ENCODE data around the gene SPEM1. TPM values are rescaled to one million over a fixed set of nuclear protein-coding genes. Genes with fewer than 3 reads are reported as not detected.

Gene SPEM1
- total and polyA plus RNA-seq, 2 of the 13 experiments (the other 11 are each of a cell fraction or from before 2014, with no cell fraction given) = not detected

DNA sequence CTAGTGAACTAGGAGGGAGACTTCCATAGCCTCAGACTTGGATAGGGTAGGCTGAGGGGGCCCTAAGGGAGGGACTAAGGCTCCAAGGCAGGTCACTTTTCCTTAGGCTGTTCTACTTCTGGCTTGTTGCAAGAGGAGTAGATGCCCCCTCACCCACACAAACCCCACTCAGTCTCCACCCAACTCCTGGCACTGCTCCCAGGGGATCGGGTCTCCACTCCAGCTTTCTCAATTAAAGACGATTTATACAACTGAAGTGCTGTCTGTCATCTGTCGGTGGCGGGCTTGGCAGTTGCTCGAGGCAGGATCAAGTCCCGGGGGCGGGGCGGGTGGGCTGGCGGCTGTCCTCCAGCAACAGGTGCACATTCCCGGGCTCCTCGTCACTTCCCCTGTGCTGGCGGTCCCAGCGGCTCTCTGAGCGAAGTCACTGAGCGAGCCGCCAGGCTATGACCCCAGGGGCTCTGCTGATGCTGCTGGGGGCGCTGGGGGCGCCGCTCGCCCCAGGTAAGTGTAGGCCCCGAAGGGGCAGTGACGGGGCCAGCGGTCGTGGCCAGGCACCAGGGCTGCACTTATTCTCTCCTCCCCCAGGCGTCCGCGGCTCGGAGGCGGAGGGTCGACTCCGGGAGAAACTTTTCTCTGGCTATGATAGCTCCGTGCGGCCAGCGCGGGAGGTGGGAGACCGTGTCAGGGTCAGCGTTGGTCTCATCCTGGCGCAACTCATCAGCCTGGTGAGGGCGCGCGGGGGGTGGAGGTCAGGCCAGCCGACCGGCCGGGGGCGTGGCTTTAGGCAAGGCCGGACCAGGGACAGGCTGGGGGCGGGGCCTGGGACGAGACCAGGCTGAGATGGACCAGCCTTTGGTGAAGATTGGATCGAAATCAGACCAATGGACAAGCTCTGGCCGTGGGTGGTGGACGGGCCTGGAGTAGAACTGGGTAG lies 24.8 kb downstream of the SPEM1 start, which contains the start of gene CHRNB1 (continued):
- TF ChIP-seq ZNF646 (CRISPR knock-in tag; IDR thresholded peaks at IDR 0.05) (no peak), RNF2 (conservative IDR thresholded peaks at IDR 0.05; ENCODE audit: low read depth) (no peak), YEATS2 (CRISPR knock-in tag; IDR thresholded peaks at IDR 0.05; ENCODE audit: borderline replicate concordance) (peak; percentile 33; the same call in 1 of the 2 replicates), ZNF580 (CRISPR knock-in tag; IDR thresholded peaks at IDR 0.05; ENCODE audit: borderline replicate concordance, low read depth) (peak; percentile 64; the same call in 1 of the 2 replicates), ELF3 (CRISPR knock-in tag; IDR thresholded peaks at IDR 0.05) (no peak), NBN (conservative IDR thresholded peaks at IDR 0.05) (no peak), ZNF597 (CRISPR knock-in tag; IDR thresholded peaks at IDR 0.05) (no peak), CENPT (CRISPR knock-in tag; IDR thresholded peaks at IDR 0.05; ENCODE audit: low read depth) (no peak), SYNCRIP (IDR thresholded peaks at IDR 0.05; ENCODE audit: insufficient read depth, low read depth, low read length) (no peak), STAT5B (CRISPR knock-in tag; IDR thresholded peaks at IDR 0.05) (no peak), ZNF317 (CRISPR knock-in tag; IDR thresholded peaks at IDR 0.05) (peak; percentile 65; the same call in 1 of the 2 replicates), RARG (CRISPR knock-in tag; IDR thresholded peaks at IDR 0.05; ENCODE audit: low read depth) (no peak), ZFYVE20 (CRISPR knock-in tag; IDR thresholded peaks at IDR 0.05; ENCODE audit: borderline replicate concordance, low read depth) (no peak), HCFC1 (IDR thresholded peaks at IDR 0.05; ENCODE audit: low read depth, low read length) (no peak), MTF2 (CRISPR knock-in tag; IDR thresholded peaks at IDR 0.05; ENCODE audit: borderline replicate concordance) (no peak)
- TF ChIP-seq, protein P1, sequence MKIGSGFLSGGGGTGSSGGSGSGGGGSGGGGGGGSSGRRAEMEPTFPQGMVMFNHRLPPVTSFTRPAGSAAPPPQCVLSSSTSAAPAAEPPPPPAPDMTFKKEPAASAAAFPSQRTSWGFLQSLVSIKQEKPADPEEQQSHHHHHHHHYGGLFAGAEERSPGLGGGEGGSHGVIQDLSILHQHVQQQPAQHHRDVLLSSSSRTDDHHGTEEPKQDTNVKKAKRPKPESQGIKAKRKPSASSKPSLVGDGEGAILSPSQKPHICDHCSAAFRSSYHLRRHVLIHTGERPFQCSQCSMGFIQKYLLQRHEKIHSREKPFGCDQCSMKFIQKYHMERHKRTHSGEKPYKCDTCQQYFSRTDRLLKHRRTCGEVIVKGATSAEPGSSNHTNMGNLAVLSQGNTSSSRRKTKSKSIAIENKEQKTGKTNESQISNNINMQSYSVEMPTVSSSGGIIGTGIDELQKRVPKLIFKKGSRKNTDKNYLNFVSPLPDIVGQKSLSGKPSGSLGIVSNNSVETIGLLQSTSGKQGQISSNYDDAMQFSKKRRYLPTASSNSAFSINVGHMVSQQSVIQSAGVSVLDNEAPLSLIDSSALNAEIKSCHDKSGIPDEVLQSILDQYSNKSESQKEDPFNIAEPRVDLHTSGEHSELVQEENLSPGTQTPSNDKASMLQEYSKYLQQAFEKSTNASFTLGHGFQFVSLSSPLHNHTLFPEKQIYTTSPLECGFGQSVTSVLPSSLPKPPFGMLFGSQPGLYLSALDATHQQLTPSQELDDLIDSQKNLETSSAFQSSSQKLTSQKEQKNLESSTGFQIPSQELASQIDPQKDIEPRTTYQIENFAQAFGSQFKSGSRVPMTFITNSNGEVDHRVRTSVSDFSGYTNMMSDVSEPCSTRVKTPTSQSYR (CRISPR knock-in tag; IDR thresholded peaks at IDR 0.05; ENCODE audit: borderline replicate concordance) = peak; percentile 70
- TF ChIP-seq, protein P2, sequence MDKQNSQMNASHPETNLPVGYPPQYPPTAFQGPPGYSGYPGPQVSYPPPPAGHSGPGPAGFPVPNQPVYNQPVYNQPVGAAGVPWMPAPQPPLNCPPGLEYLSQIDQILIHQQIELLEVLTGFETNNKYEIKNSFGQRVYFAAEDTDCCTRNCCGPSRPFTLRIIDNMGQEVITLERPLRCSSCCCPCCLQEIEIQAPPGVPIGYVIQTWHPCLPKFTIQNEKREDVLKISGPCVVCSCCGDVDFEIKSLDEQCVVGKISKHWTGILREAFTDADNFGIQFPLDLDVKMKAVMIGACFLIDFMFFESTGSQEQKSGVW (CRISPR knock-in tag; IDR thresholded peaks at IDR 0.05; ENCODE audit: borderline replicate concordance) = no peak
